HG03575 (cell line): ENCODE data around the gene RTP5.
"Not testable (repeated sequence)": the region's sequence is repeated elsewhere in the genome, so short reads cannot be mapped to it uniquely, and the experiment has no call there.

ENCODE experiments used
- ATAC-seq: cut with Tn5 transposase; IDR thresholded peaks from one replicate; pipeline ENCODE4 v1.9.1; 2021; ENCODE audit not compliant: unreplicated experiment, insufficient number of reproducible peaks, low FRiP score; ENCODE audit errors: extremely low read depth

The RTP5 gene

DNA sequence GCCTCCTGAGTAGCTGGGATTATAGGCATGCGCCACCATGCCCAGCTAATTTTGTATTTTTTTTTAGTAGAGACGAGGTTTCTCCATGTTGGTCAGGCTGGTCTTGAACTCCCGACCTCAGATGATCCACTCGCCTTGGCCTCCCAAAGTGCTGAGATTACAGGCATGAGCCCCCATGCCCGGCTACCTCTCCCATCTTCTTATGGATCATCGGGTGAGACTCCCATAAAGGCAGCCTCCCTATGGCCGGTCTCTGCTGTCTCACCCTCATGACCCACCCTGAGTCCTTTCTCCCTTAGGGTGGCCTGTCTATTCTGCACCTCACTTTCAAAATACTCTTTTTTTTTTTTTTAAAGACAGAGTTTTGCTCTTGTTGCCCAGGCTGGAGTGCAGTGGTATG, 38.3 kb downstream of the RTP5 start:
- not testable (repeated sequence) for ATAC-seq

DNA sequence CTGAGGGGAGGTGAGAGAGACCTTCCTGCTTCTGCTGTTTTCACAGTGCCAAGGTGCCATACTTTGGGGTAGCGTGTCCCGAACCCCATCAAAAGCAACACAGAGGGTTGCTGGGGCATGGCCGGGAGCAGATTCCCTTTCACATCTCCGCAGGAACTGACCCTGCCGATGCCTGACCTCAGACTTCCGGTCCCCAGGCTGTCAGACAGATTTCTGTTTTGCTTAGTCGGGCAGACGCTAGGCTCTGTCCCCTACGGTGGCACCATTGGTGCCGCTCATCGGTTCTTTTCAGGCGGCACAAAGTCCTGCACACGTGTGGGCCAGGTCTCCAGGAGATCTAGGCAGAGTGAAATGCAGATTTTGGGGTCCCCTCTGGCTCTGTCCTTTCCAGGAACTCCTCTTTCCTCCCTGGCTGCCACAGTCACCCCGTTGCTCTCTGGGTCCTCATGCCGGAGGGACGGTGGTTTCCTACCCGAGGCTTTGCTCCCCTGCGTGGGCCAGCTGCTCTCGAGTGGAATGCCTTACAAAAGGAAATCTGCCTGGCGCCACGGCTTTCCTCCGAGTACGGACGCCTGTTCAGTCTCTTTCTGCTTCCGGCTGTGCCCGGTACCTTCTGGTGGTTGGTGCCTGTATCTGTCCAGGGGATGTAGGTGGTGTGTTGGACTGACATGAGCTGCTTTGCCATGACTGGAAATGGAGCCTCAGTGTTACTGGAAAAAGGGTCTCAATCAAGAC, 39.3 kb downstream of the RTP5 start:
- no peak for ATAC-seq

DNA sequence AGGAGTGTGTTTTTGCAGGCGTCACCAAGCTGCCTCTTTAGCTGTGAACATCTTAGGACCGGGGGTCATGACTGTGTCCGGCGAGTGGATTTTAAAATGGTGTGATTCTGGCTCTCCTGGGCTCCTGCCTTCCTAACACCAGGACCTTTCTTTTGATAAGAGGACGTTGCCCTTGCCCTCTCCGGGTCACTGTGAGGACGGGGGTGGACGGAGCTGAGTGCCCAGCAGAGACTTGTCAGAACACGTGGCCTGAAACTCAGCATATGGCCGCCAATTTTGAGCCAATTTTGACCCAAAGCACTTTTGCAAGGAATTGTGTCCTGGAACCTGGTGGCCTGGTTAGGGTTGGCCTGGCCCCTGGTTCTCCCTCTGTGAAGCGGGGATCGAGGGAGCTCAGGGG, 40.2 kb downstream of the RTP5 start:
- no peak for ATAC-seq

DNA sequence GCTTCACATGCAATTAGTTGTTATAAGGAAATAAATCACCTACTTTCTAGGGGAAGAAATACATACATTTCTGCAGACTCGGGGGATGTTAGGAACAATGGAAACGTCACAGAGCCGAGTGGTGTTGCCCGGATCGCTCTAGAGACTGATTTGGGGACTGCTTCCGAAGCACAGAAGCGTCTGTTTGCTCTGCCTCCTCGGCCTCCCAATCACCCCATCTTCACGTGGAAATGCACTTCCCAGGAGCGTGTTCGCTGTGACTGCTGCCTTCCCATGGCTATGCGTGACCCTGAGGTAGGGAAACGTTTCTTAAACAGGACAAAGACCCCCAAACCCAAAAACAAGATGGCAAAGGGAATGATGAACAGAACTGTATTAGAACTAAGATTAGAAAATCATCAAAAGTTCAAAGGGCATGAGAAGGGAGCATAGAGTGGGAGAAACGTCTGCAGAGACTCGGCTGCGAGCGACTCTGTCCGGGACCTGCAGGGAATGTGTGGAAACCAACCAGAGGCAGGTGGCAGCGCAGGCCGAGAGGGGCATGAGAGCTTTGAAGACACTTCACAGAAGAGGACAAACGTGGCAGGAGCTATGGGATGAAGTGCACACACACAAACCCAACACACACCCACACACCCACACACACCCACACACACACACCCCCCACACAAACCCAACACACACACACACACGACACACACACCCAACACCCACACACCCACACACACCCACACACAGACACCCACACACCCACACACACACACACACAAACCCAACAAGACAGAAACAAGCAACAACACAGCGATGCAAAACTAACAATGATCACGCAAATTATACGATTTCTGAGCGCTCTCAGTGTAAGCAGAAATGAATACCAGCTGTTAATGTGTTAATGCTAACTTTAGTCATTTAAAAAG, 41.3 kb downstream of the RTP5 start:
- ATAC-seq = no peak

DNA sequence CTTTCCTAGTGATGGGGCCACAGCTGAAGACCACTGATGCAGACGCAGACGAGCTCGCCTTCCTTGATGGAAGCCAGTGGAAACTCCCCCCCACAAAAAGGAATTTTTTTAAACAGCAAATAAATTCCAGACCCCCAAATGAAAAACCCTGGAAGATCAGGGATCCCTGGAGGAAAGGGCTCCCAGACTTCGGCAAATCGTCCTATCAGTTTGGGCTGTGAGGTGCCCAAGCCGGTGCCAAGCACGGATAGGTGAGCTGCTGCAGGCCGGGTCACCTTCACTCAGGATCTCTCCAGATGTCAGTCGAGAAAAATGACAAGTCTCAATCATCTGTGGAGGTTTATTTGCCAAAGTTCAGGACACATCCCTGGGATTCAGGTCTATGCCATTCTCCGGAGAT, 42.0 kb downstream of the RTP5 start:
- no peak for ATAC-seq

- no peak for ATAC-seq
These were observed 42.6 kb downstream of the RTP5 start for GRCh38 chr2:241912021-241912555.

GRCh38 chr2:241913703-241914102, 44.2 kb downstream of the RTP5 start:
- ATAC-seq = no peak

- ATAC-seq = no peak
These were observed 45.0 kb downstream of the RTP5 start for GRCh38 chr2:241914542-241914941.

- not testable (repeated sequence) for ATAC-seq
These were observed 52.1 kb downstream of the RTP5 start for GRCh38 chr2:241921631-241922030.

DNA sequence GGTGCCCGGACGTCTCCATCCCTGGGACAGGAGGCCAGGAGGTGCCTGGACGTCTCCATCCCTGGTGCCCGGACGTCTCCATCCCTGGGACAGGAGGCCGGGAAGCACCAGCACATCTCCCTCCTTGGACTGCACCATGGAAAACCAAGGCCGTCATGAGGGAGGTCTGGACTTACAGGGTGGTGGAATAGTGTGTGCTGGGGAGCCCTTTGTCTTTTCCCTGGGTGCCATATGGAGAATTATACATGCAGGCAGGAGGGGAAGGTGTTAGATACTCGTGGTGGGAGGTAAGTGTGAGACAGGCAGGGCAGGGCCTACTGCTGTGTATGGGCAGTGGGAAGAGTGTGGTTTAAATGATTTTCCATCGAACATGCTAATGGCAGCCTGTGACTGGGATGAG, 52.9 kb downstream of the RTP5 start:
- ATAC-seq = no peak

GRCh38 chr2:241922816-241923601, 53.5 kb downstream of the RTP5 start:
- ATAC-seq = not testable (repeated sequence)
